Urinary bladder (tissue), 4 donors: ENCODE measurements around the gene TNRC6B. TPM values are rescaled to one million over a fixed set of nuclear protein-coding genes. Genes with fewer than 3 reads are reported as not detected.

ENCODE experiments used
- DNase-seq: peaks from one replicate; pipeline ENCODE4 v3.0.0-alpha.2; 2015; ENCODE audit errors: extremely low spot score
- H3K27ac ChIP-seq: one replicate; pipeline ENCODE4 v1.5.1; 2013; ENCODE audit warnings: low read depth, mild to moderate bottlenecking, moderate library complexity
- H3K36me3 ChIP-seq: one replicate; pipeline ENCODE4 v1.6.1; 2013; ENCODE audit warnings: mild to moderate bottlenecking, moderate library complexity; ENCODE audit not compliant: insufficient read depth
- H3K4me1 ChIP-seq: one replicate; pipeline ENCODE4 v1.6.1; 2013; ENCODE audit warnings: mild to moderate bottlenecking, moderate library complexity; ENCODE audit not compliant: insufficient read depth
- H3K4me3 ChIP-seq: one replicate; pipeline ENCODE4 v1.5.1; 2013; ENCODE audit warnings: low read depth, low read length
- WGBS: extraction: QIAGEN DNeasy Blood & Tissue Kit; methylation state at CpG from one replicate; pipeline ENCODE4 v1.1.7; 2013; 5-methylcytosine and 5-hydroxymethylcytosine counted together
- polyA plus RNA-seq: library from polyadenylated mRNA; stranded (reverse); fragments of 200-250 nt; gene quantifications from one replicate; pipeline ENCODE4 v1.2.3, GENCODE V29; 2013
- total RNA-seq: library from RNA; depleted of rRNA; stranded (reverse); fragments of >200 nt; gene quantifications from one replicate; pipeline ENCODE4 v1.2.3, GENCODE V29; 2014
- donor health status: healthy with polysubstance abuse.
- donor health status: healthy.

The TNRC6B gene
- total and polyA plus RNA-seq, 2 donors, result 4.7 to 60.4 TPM

DNA sequence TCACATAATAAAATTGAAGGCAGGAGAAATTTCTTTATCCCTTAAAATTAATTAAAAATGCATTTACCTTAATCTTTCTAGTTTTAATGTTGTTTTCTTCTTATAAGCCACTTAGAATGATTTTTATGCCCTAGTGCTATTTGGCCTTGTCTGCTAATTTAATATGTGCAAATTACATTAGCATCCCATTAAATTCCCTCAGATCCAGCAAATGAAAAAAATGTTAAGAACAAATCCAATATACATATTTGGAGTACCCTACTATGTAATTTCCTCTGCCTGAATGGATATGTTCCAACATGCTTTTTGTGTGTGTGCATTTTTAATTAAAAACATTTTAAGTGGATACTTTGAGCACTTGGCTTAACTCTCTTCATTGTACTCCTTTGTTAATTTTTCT lies 56.9 kb downstream of the TNRC6B start:
- H3K36me3 ChIP-seq, result no peaks in the 10 kb centered on the region
- H3K27ac ChIP-seq, result no peak overlapping the region
- no peak overlapping the region for H3K4me3 ChIP-seq
- DNase-seq, result no peak
- peaks cover 5% of the 10 kb centered on the region for H3K4me1 ChIP-seq

DNA sequence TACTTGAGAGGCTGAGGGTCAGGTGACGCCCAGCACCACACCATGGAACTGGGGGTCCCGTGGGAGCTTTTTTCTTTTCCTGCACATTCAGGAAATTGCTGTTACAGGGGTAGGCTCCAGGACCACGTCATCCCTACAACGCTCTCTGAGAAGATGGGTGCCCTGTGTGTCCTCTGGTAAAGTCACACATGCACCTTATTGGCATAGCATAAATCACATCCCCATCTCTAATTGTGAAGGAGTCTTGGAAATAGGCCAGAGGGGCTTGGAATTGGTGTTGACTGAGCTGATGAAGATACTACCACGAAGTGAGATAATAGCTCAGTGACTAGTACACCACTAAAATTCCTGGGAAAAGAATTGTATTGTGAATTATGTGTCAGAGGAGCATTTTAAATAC lies 57.6 kb downstream of the TNRC6B start:
- 78% methylated on average over 5 of the region's 5 CpGs for WGBS
- Histone ChIP-seq H3K4me3 (no peak overlapping the region), H3K27ac (no peak overlapping the region), H3K4me1 (peaks cover 5% of the 10 kb centered on the region), H3K36me3 (no peaks in the 10 kb centered on the region)
- DNase-seq, result no peak

GRCh38 chr22:40236131-40236665 lies 58.5 kb downstream of the TNRC6B start:
- H3K36me3 ChIP-seq, result no peaks in the 10 kb centered on the region
- H3K4me1 ChIP-seq, result peaks cover 5% of the 10 kb centered on the region
- H3K27ac ChIP-seq, result no peak overlapping the region
- 86% methylated on average over 4 of the region's 4 CpGs for WGBS
- no peak overlapping the region for H3K4me3 ChIP-seq
- DNase-seq, result no peak

DNA sequence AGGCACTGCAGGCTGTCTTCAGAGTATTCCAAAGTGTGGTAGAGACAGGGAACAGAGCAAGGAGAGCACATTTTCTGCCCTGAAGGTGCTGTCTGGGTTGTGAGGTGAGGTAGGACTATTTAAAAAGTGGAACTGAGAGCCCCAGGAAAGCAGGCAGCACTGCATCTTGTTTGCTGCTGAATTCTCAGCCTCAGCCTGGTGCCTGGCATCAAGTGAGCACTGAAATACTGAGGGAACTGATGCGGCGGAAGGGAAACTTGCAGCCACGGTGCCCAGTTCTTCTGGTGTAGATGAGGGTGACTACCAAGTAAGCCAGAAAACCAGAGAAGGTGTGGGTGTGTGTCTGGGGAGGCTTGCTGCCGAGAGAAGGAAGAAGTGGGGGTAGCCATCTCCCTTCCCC lies 59.5 kb downstream of the TNRC6B start:
- no peak for DNase-seq
- H3K27ac ChIP-seq, result no peak overlapping the region
- H3K36me3 ChIP-seq, result no peaks in the 10 kb centered on the region
- no peak overlapping the region for H3K4me3 ChIP-seq
- 93% methylated on average over 4 of the region's 4 CpGs for WGBS
- peaks cover 5% of the 10 kb centered on the region for H3K4me1 ChIP-seq

DNA sequence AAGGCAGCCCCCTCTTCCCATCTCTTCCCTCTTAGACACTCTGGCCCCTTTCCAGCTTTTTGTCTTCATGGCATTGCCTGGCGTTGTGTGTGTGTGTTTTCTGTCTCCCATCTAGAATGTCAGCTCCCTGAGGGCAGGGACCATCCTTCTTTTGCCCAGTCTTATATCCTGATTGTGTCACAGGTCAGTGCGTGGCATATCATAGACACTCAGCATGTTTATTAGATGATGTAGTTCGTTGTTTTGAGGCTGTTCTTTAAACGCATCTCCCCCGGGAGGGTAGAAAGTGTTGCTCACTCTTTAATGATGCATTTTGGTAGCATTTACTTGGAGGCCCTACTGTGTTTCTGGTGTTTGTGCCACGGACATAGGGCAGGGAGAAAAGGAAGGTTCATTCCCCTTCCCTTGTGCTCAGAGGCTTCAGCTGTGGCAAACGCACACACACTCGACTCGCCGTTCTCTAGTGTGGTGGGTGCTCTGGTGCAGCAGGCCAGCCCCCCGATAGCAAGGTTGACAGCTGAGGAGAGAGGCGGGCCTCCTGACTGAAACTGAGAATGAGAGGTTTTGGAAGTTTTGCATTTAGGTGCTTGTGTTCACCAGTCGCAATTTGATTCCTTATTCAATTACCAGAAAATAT lies 60.2 kb downstream of the TNRC6B start:
- no peak for DNase-seq
- 81% methylated on average over 13 of the region's 13 CpGs for WGBS
- Histone ChIP-seq H3K4me3 (no peak overlapping the region), H3K36me3 (no peaks in the 10 kb centered on the region), H3K27ac (no peak overlapping the region), H3K4me1 (peaks cover 5% of the 10 kb centered on the region)

GRCh38 chr22:40238425-40239344 lies 61.0 kb downstream of the TNRC6B start:
- peaks cover 5% of the 10 kb centered on the region for H3K4me1 ChIP-seq
- 47% methylated on average over 16 of the region's 16 CpGs for WGBS
- no peak overlapping the region for H3K27ac ChIP-seq
- no peak for DNase-seq
- no peak overlapping the region for H3K4me3 ChIP-seq
- H3K36me3 ChIP-seq, result no peaks in the 10 kb centered on the region

DNA sequence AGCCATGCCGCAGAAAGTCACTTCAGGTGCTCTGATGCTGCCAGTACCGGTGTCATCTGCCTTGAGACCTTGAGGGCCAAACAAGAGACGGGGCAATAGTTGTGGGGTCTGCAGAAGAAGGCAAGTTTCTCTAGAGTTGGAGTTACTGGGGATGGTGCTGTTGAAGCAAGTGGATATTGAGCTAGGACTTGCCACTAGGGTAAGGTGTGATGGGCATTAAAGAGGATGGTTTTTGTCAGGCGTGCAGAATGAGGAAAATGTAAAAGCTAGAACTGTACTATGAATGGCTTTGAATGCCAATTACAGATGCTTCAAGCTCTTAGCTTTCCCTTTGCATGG lies 61.6 kb downstream of the TNRC6B start:
- Histone ChIP-seq H3K27ac (no peak overlapping the region), H3K4me1 (peaks cover 5% of the 10 kb centered on the region), H3K4me3 (no peak overlapping the region), H3K36me3 (no peaks in the 10 kb centered on the region)
- WGBS, result 74% methylated on average over 4 of the region's 4 CpGs
- DNase-seq, result no peak

DNA sequence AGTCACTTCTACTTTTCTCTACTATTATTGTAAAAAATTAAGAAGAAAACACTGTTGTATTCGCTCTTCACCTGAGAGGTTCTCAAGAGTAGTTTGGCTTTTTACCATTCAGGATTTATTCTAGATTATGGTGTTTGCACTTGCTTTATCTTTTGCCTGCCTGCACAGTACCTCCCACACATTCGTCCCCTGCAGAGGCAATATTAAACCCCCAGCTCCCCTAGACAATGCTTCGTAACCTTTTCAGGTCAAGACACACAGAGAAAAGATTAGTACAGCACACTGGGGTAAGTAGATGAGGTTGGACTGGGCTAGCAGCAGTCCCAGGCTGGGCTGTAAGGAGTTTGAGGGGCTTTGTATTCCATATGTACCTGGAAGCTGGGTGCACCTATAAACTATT lies 62.4 kb downstream of the TNRC6B start:
- H3K4me1 ChIP-seq, result peaks cover 5% of the 10 kb centered on the region
- H3K27ac ChIP-seq, result no peak overlapping the region
- DNase-seq, result no peak
- H3K4me3 ChIP-seq, result no peak overlapping the region
- H3K36me3 ChIP-seq, result no peaks in the 10 kb centered on the region
- 88% methylated on average over 3 of the region's 3 CpGs for WGBS

DNA sequence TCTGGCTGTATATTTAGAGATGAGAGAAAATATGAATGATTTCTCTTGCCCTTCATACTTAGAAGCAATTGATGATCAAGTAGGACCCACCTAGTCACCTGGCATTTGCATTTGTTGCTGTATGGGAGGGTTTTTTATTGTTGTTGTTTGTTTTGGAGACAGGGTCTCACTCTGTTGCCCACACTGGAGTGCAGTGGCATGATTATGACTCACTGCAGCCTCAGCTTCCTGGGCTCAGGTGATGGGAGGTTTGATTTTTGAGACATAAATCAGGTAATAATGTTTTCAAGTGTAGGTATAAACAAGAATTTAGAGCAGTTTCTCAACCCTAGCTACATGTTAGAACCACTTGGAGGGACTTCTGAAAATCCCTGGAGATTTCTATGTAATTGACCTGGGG lies 63.0 kb downstream of the TNRC6B start:
- no peak for DNase-seq
- H3K27ac ChIP-seq, result no peak overlapping the region
- peaks cover 5% of the 10 kb centered on the region for H3K4me1 ChIP-seq
- H3K4me3 ChIP-seq, result no peak overlapping the region
- H3K36me3 ChIP-seq, result no peaks in the 10 kb centered on the region

DNA sequence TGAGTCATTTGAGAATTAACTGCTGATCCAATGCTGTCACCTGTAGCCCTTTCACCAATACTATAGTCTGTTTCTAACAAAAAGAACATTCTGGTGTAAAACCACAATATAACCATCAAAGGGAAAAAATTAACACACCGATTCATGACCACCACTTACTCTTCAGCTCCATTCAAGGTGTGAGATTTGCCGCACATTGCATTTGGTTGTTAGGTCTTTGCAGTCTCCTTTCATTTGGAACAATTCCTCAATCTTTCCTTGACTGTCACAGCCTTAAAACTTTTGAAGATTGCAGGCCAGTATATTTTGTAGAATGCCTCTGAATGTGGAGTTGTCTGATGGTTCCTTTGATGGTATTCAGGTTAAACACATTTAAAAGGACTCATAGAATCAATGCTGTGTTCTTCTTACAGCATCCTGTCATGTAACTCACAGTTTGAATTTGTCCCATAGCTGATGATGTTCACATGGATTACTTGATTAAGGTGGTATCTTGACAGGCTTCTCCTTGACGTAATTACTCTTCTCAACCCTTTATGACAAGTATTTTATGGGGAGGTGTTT lies 63.6 kb downstream of the TNRC6B start:
- Histone ChIP-seq H3K4me1 (peaks cover 5% of the 10 kb centered on the region), H3K4me3 (no peak overlapping the region), H3K27ac (no peak overlapping the region), H3K36me3 (no peaks in the 10 kb centered on the region)
- no peak for DNase-seq
- 89% methylated on average over 3 of the region's 3 CpGs for WGBS

DNA sequence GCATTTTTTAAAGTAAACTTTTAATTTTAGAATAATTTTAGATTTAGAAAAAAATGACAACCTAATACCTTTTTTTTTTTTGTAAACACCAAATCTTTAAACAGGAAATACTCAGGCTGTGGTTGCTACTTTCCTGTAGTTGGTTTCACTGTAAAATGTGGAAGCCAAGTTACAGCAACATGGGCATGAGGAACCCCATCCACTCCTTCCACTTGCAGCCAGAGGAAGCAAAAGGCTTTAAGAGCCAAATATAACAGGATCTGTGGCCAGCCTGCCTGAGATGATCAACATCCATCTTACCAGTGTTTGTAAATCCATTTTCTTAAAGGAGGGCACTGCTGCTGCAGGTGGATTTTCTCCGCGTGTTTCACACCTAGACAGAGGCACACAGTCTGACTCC lies 66.2 kb downstream of the TNRC6B start:
- Histone ChIP-seq H3K36me3 (no peaks in the 10 kb centered on the region), H3K4me3 (no peak overlapping the region), H3K27ac (no peak overlapping the region), H3K4me1 (no peaks in the 10 kb centered on the region)
- DNase-seq, result no peak
- 97% methylated on average over 2 of the region's 2 CpGs for WGBS

- no peak overlapping the region for H3K4me3 ChIP-seq
- H3K4me1 ChIP-seq, result no peaks in the 10 kb centered on the region
- no peaks in the 10 kb centered on the region for H3K36me3 ChIP-seq
- 87% methylated on average over 3 of the region's 3 CpGs for WGBS
- no peak overlapping the region for H3K27ac ChIP-seq
- DNase-seq, result no peak
Observed at GRCh38 chr22:40244586-40244985, 66.9 kb downstream of the TNRC6B start.

DNA sequence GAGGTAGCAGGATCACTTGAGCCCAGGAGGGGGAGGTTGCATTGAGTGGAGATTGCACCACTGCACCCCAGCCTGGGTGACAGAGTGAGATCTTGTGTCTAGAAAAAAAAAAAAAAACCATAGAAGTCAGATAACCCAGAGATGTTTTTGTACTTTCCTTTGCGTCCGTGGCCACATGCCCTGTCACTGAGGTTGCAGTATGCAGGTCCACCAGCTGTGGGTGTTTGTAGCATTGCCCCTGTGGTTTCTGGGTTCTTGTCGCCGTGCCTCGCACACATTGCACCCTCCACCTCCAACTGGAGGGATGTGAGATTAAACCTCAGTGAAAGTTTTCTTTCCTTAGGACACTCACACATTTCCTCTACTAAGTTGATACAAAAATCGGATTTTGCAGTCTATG lies 70.3 kb downstream of the TNRC6B start:
- H3K4me3 ChIP-seq, result no peak overlapping the region
- 88% methylated on average over 6 of the region's 6 CpGs for WGBS

DNA sequence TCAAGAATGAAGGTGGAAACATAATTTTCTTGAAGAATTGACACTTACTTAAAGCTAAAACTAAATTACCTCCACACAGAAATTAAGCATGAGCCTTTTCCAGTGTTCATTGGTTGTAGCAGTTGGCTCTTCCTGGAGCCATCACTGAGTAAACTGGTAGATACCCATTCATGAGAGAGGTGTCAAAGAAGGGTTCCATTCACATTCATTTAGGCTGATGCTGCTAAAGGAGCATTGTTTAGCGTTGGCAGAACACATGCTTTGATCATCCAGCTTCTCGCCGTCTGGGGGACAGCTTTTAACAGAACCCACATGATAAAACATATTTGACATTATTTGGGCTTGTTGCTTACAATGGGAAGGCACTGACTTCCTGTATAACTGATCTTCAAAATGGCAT lies 71.6 kb downstream of the TNRC6B start:
- Histone ChIP-seq H3K36me3 (no peaks in the 10 kb centered on the region), H3K4me3 (no peak overlapping the region), H3K27ac (no peak overlapping the region), H3K4me1 (no peaks in the 10 kb centered on the region)
- WGBS, result 73% methylated on average over 3 of the region's 3 CpGs
- no peak for DNase-seq

More for the DNA sequence above, 70.3 kb downstream of the TNRC6B start:
- Histone ChIP-seq H3K27ac (no peak overlapping the region), H3K36me3 (no peaks in the 10 kb centered on the region), H3K4me1 (no peaks in the 10 kb centered on the region)
- DNase-seq, result no peak
